WTC11 (cell line): ENCODE results near the gene MIGA2.

ENCODE experiments used
- AFF4 ChIP-seq: sonication (generic); formaldehyde crosslinking; IDR thresholded peaks from 2 replicates; pipeline ENCODE4 v1.8.1; 2023; ENCODE audit warnings: mild to moderate bottlenecking, missing genetic modification reagents, borderline replicate concordance
- ATF1 ChIP-seq: sonication (generic); formaldehyde crosslinking; IDR thresholded peaks from 2 replicates; pipeline ENCODE4 v1.8.1; 2023; ENCODE audit warnings: mild to moderate bottlenecking, moderate library complexity, missing genetic modification reagents
- ATF3 ChIP-seq: sonication (generic); formaldehyde crosslinking; conservative IDR thresholded peaks from 2 replicates; pipeline ENCODE4 v1.8.1; 2022; ENCODE audit warnings: mild to moderate bottlenecking, missing genetic modification reagents
- CTCF ChIP-seq: fragments of 200-600 bp; IDR thresholded peaks from 2 replicates; pipeline ENCODE4 v1.8.0; 2022; ENCODE audit warnings: antibody characterized with exemption
- HMGXB4 ChIP-seq: sonication (generic); formaldehyde crosslinking; IDR thresholded peaks from 2 replicates; pipeline ENCODE4 v1.8.1; 2023; ENCODE audit warnings: mild to moderate bottlenecking, moderate library complexity, missing genetic modification reagents
- IRF1 ChIP-seq: sonication (generic); formaldehyde crosslinking; IDR thresholded peaks from 2 replicates; pipeline ENCODE4 v1.8.0; 2023; ENCODE audit warnings: missing genetic modification reagents
- JUN ChIP-seq: sonication (generic); formaldehyde crosslinking; IDR thresholded peaks from 2 replicates; pipeline ENCODE4 v1.8.0; 2023; ENCODE audit warnings: mild to moderate bottlenecking, missing genetic modification reagents
- NFYB ChIP-seq: sonication (generic); formaldehyde crosslinking; conservative IDR thresholded peaks from 2 replicates; pipeline ENCODE4 v1.8.0; 2022; ENCODE audit warnings: low read depth, missing genetic modification reagents
- TCF7 ChIP-seq: sonication (generic); formaldehyde crosslinking; IDR thresholded peaks from 2 replicates; pipeline ENCODE4 v1.8.0; 2022; ENCODE audit warnings: mild to moderate bottlenecking, low read depth, missing genetic modification reagents, moderate library complexity
- TEAD4 ChIP-seq: sonication (generic); formaldehyde crosslinking; IDR thresholded peaks from 2 replicates; pipeline ENCODE4 v1.8.0; 2022; ENCODE audit warnings: mild to moderate bottlenecking, missing genetic modification reagents
- ZBTB21 ChIP-seq: sonication (generic); formaldehyde crosslinking; IDR thresholded peaks from 2 replicates; pipeline ENCODE4 v1.8.1; 2023; ENCODE audit warnings: mild to moderate bottlenecking, missing genetic modification reagents, borderline replicate concordance
- ZNF396 ChIP-seq: fragments of 250-450 bp; sonication (Bioruptor Pico); IDR thresholded peaks from 2 replicates; pipeline ENCODE4 v1.8.0; 2021; ENCODE audit warnings: mild to moderate bottlenecking, moderate library complexity, borderline replicate concordance
- ZNF512 ChIP-seq: sonication (generic); formaldehyde crosslinking; IDR thresholded peaks from 2 replicates; pipeline ENCODE4 v1.8.1; 2022; ENCODE audit warnings: missing genetic modification reagents, borderline replicate concordance

- no peak for TF ChIP-seq TEAD4
- no peak; the same call in 1 of the 2 replicates for TF ChIP-seq ATF1 (CRISPR knock-in tag)
- no peak for TF ChIP-seq NFYB
- TF ChIP-seq ATF3 = no peak
- no peak for TF ChIP-seq CTCF
- no peak for TF ChIP-seq ZNF512 (CRISPR knock-in tag)
- TF ChIP-seq ZNF396 = no peak
- TF ChIP-seq TCF7 (CRISPR knock-in tag) = no peak
- no peak for TF ChIP-seq IRF1 (CRISPR knock-in tag)
- TF ChIP-seq JUN (CRISPR knock-in tag) = no peak
- TF ChIP-seq AFF4 (CRISPR knock-in tag) = no peak
- no peak for TF ChIP-seq ZBTB21
- TF ChIP-seq HMGXB4 (CRISPR knock-in tag) = no peak
Measured at GRCh38 chr9:129008469-129008965, 27.9 kb upstream of the MIGA2 start.
